Neural cell (in vitro differentiated cells): ENCODE data around the gene TCF12. TPM values are rescaled to one million over a fixed set of nuclear protein-coding genes. Genes with fewer than 3 reads are reported as not detected.

Source experiments
- H2AFZ ChIP-seq: fragments of 200-600, 300-800 bp; sonication (generic), shearing (Covaris generic); 2 replicates; pipeline ENCODE4 v1.6.0; 2014; ENCODE audit warnings: low read depth, mild to moderate bottlenecking, antibody characterized with exemption, low read length, moderate library complexity
- H3F3A ChIP-seq: fragments of 200-600 bp; shearing (Covaris generic); 2 replicates; pipeline ENCODE4 v1.6.1; 2016; ENCODE audit warnings: mild to moderate bottlenecking, moderate library complexity, mixed read lengths, antibody characterized with exemption, low read length; ENCODE audit not compliant: insufficient read depth, poor library complexity, severe bottlenecking
- H3K27ac ChIP-seq: fragments of 200-600, 300-800 bp; sonication (generic), shearing (Covaris generic); 2 replicates; pipeline ENCODE4 v1.5.1; 2014; ENCODE audit warnings: mild to moderate bottlenecking, low read length, moderate library complexity
- H3K27me3 ChIP-seq: fragments of 300-800, 200-600 bp; sonication (generic), shearing (Covaris generic); 2 replicates; pipeline ENCODE4 v1.6.0; 2014; ENCODE audit warnings: mild to moderate bottlenecking, low read depth, low read length, moderate library complexity; ENCODE audit not compliant: insufficient read depth
- H3K36me3 ChIP-seq: fragments of 300-800, 200-600 bp; sonication (generic), shearing (Covaris generic); 2 replicates; pipeline ENCODE4 v1.5.1; 2014; ENCODE audit warnings: mild to moderate bottlenecking, antibody characterized with exemption, low read length, moderate library complexity; ENCODE audit not compliant: insufficient read depth
- H3K4me2 ChIP-seq: fragments of 300-800, 200-600 bp; sonication (generic), shearing (Covaris generic); 2 replicates; pipeline ENCODE4 v1.6.0; 2014; ENCODE audit warnings: mild to moderate bottlenecking, low read length
- H3K4me3 ChIP-seq: fragments of 300-800, 200-600 bp; sonication (generic), shearing (Covaris generic); 2 replicates; pipeline ENCODE4 v1.5.1; 2014; ENCODE audit warnings: mild to moderate bottlenecking, low read length, moderate library complexity
- H3K79me2 ChIP-seq: fragments of 200-600 bp; shearing (Covaris generic); replicated peaks from 2 replicates; pipeline ENCODE4 v1.6.0; 2014; ENCODE audit warnings: mild to moderate bottlenecking, low read length, moderate library complexity; ENCODE audit not compliant: insufficient read depth
- H3K9ac ChIP-seq: fragments of 300-800, 200-600 bp; sonication (generic), shearing (Covaris generic); 2 replicates; pipeline ENCODE4 v1.6.1; 2016; ENCODE audit warnings: mild to moderate bottlenecking, low read length, mixed read lengths
- H3K9me2 ChIP-seq: fragments of 200-600 bp; shearing (Covaris generic); 2 replicates; pipeline ENCODE4 v1.6.1; 2016; ENCODE audit warnings: mild to moderate bottlenecking, low read length, mixed read lengths; ENCODE audit not compliant: insufficient read depth
- H3K9me3 ChIP-seq: fragments of 200-600, 300-800 bp; sonication (generic), shearing (Covaris generic); 2 replicates; pipeline ENCODE4 v1.6.1; 2016; ENCODE audit warnings: mild to moderate bottlenecking, mixed run types, low read length, moderate library complexity, mixed read lengths
- H4K20me1 ChIP-seq: fragments of 200-600 bp; shearing (Covaris generic); 2 replicates; pipeline ENCODE4 v1.6.1; 2016; ENCODE audit warnings: mild to moderate bottlenecking, mixed run types; ENCODE audit not compliant: insufficient read depth
- CTCF ChIP-seq: fragments of 450-650 bp; IDR thresholded peaks from 2 replicates; pipeline ENCODE4 v1.5.1; 2014; ENCODE audit warnings: antibody characterized with exemption, mild to moderate bottlenecking, moderate library complexity; ENCODE audit not compliant: poor library complexity, severe bottlenecking
- EP300 ChIP-seq: fragments of 450-650 bp; conservative IDR thresholded peaks from 2 replicates; pipeline ENCODE4 v1.6.1; 2014; ENCODE audit warnings: antibody characterized with exemption, mild to moderate bottlenecking, moderate library complexity; ENCODE audit not compliant: poor library complexity, severe bottlenecking
- EZH2 ChIP-seq: fragments of 200-600, 300-800 bp; shearing (Covaris generic), sonication (generic); IDR thresholded peaks from 2 replicates; pipeline ENCODE4 v1.6.1; 2014; ENCODE audit warnings: antibody characterized with exemption, low read length, borderline replicate concordance, mild to moderate bottlenecking; ENCODE audit not compliant: insufficient read depth, poor library complexity, severe bottlenecking
- MXI1 ChIP-seq: fragments of 450-650 bp; conservative IDR thresholded peaks from 2 replicates; pipeline ENCODE4 v1.6.1; 2014; ENCODE audit warnings: antibody characterized with exemption, mild to moderate bottlenecking; ENCODE audit not compliant: poor library complexity, severe bottlenecking
- POLR2AphosphoS5 ChIP-seq: IDR thresholded peaks from 2 replicates; pipeline ENCODE4 v1.6.1; 2012
- RAD21 ChIP-seq: fragments of 450-650 bp; conservative IDR thresholded peaks from 2 replicates; pipeline ENCODE4 v1.6.1; 2014; ENCODE audit warnings: antibody characterized with exemption, mild to moderate bottlenecking, moderate library complexity
- REST ChIP-seq: IDR thresholded peaks from 2 replicates; pipeline ENCODE4 v1.6.1; 2012; ENCODE audit warnings: borderline replicate concordance
- SMC3 ChIP-seq: fragments of 450-650 bp; conservative IDR thresholded peaks from 2 replicates; pipeline ENCODE4 v1.6.1; 2014; ENCODE audit warnings: antibody characterized with exemption, mild to moderate bottlenecking, moderate library complexity; ENCODE audit not compliant: poor library complexity
- TAF1 ChIP-seq: IDR thresholded peaks from 2 replicates; pipeline ENCODE4 v1.6.1; 2012; ENCODE audit warnings: low read depth
- polyA plus RNA-seq: library from polyadenylated mRNA; depleted of rRNA; stranded (reverse); fragments of >200 nt; gene quantifications from 2 replicates; pipeline ENCODE4 v1.2.3, GENCODE V29; 2014

Gene TCF12
- polyA plus RNA-seq, 1 donor from 2014 or later: 52.7 TPM

GRCh38 chr15:57167821-57168395, 249.5 kb downstream of the TCF12 start:
- Histone ChIP-seq H3K4me2 (no peak overlapping the region), H3K27me3 (no peaks in the 10 kb centered on the region), H3F3A (no peaks in the 10 kb centered on the region), H3K79me2 (no peaks in the 10 kb centered on the region), H2AFZ (no peak overlapping the region), H3K27ac (no peak overlapping the region), H4K20me1 (no peaks in the 10 kb centered on the region), H3K9me3 (no peaks in the 10 kb centered on the region), H3K36me3 (no peaks in the 10 kb centered on the region), H3K9ac (no peak overlapping the region), H3K9me2 (no peaks in the 10 kb centered on the region), H3K4me3 (no peak overlapping the region)
- TF ChIP-seq CTCF: no peak
- TF ChIP-seq POLR2AphosphoS5: no peak
- no peak for TF ChIP-seq REST
- TF ChIP-seq TAF1: no peak
- TF ChIP-seq EP300: no peak
- no peak for TF ChIP-seq EZH2
- no peak for TF ChIP-seq MXI1
- TF ChIP-seq RAD21: no peak
- no peak for TF ChIP-seq SMC3

- TF ChIP-seq REST: no peak
- TF ChIP-seq CTCF: no peak
- TF ChIP-seq EZH2: no peak
- TF ChIP-seq EP300: no peak
- TF ChIP-seq MXI1: no peak
- no peak for TF ChIP-seq TAF1
- TF ChIP-seq POLR2AphosphoS5: no peak
- TF ChIP-seq SMC3: no peak
- TF ChIP-seq RAD21: no peak
- Histone ChIP-seq H3K27me3 (no peaks in the 10 kb centered on the region), H4K20me1 (no peaks in the 10 kb centered on the region), H3K79me2 (no peaks in the 10 kb centered on the region), H3K27ac (no peak overlapping the region), H3F3A (no peaks in the 10 kb centered on the region), H3K9me3 (no peaks in the 10 kb centered on the region), H3K9ac (no peak overlapping the region), H3K4me3 (no peak overlapping the region), H3K36me3 (no peaks in the 10 kb centered on the region), H2AFZ (no peak overlapping the region), H3K9me2 (no peaks in the 10 kb centered on the region), H3K4me2 (no peak overlapping the region)
Observed at GRCh38 chr15:57169643-57170042, 251.2 kb downstream of the TCF12 start.
